SK-N-SH (cell line): ENCODE data around the gene AKR1C4. TPM values are rescaled to one million over a fixed set of nuclear protein-coding genes. Genes with fewer than 3 reads are reported as not detected.

ENCODE experiments used
- CTCF ChIA-PET: fragments of 300-600, 350-600 bp; formaldehyde crosslinking; extraction: SDS; loops from one replicate; lab custom pipeline; 2021; lab: Yijun Ruan, JAX
- POLR2A ChIA-PET: fragments of 350-600 bp; sonication (Branson Sonifier 250); formaldehyde crosslinking; extraction: SDS; loops from one replicate; lab custom pipeline; 2020; ENCODE audit warnings: antibody characterized with exemption, inconsistent platforms; lab: Yijun Ruan, JAX
- DNase-seq: peaks from one replicate; pipeline ENCODE4 v3.0.0; 2012
- H2AFZ ChIP-seq: fragments of 200-600 bp; sonication (generic); 2 replicates; pipeline ENCODE4 v1.8.1; 2016; ENCODE audit warnings: antibody characterized with exemption, mild to moderate bottlenecking, low read depth
- H3F3A ChIP-seq: fragments of 200-600 bp; sonication (generic); replicated peaks from 2 replicates; pipeline ENCODE3; 2016; ENCODE audit warnings: antibody characterized with exemption, mild to moderate bottlenecking; ENCODE audit not compliant: insufficient read depth
- H3K27ac ChIP-seq, 2 experiments: fragments of 200-500 bp in 1 of 2; fragments of 200-600 bp in 1 of 2; sonication (Bioruptor generic) in 1 of 2; sonication (generic), shearing (Covaris generic) in 1 of 2; 2 replicates each; pipeline versions ENCODE4 v1.5.1 to v1.6.1; 2014 to 2016; ENCODE audit warnings: low read depth in 2 of 2, inconsistent platforms in 1 of 2, low read length in 1 of 2, mild to moderate bottlenecking in 1 of 2, mixed read lengths in 1 of 2
- H3K27me3 ChIP-seq: fragments of 200-600 bp; sonication (generic), shearing (Covaris generic); 2 replicates; pipeline ENCODE4 v1.6.1; 2016; ENCODE audit warnings: mixed run types; ENCODE audit not compliant: insufficient read depth
- H3K36me3 ChIP-seq, 2 experiments: fragments of 200-500 bp in 1 of 2; fragments of 200-600 bp in 1 of 2; sonication (Bioruptor generic) in 1 of 2; sonication (generic) in 1 of 2; replicated peaks in 1 of 2; 2 replicates each; pipeline versions ENCODE3 to v1.5.1; 2014 to 2016; ENCODE audit warnings: low read length in 1 of 2, mild to moderate bottlenecking in 1 of 2; ENCODE audit not compliant: insufficient read depth in 2 of 2, control insufficient read depth in 1 of 2
- H3K4me1 ChIP-seq, 2 experiments: fragments of 200-500 bp in 1 of 2; fragments of 200-600 bp in 1 of 2; sonication (Bioruptor generic) in 1 of 2; sonication (generic), shearing (Covaris generic) in 1 of 2; 2 replicates each; pipeline versions ENCODE4 v1.5.1 to v1.6.1; 2014 to 2016; ENCODE audit warnings: low read depth in 1 of 2, low read length in 1 of 2, mixed run types in 1 of 2; ENCODE audit not compliant: insufficient read depth in 2 of 2, control insufficient read depth in 1 of 2
- H3K4me2 ChIP-seq: fragments of 200-600 bp; sonication (generic), shearing (Covaris generic); 2 replicates; pipeline ENCODE4 v1.6.1; 2017; ENCODE audit warnings: mixed run types
- H3K4me3 ChIP-seq, 2 experiments: fragments of 200-500 bp in 1 of 2; fragments of 200-600 bp in 1 of 2; sonication (Bioruptor generic) in 1 of 2; sonication (generic), shearing (Covaris generic) in 1 of 2; 2 replicates each; pipeline versions ENCODE4 v1.5.1 to v1.8.1; 2014 to 2016; ENCODE audit warnings: low read depth in 2 of 2, inconsistent platforms in 1 of 2, low read length in 1 of 2, mild to moderate bottlenecking in 1 of 2, mixed read lengths in 1 of 2, moderate library complexity in 1 of 2
- H3K79me2 ChIP-seq: fragments of 200-600 bp; sonication (generic); 2 replicates; pipeline ENCODE4 v1.8.1; 2017; ENCODE audit warnings: mild to moderate bottlenecking; ENCODE audit not compliant: insufficient read depth
- H3K9ac ChIP-seq: fragments of 200-600 bp; sonication (generic); 2 replicates; pipeline ENCODE4 v1.6.1; 2017; ENCODE audit warnings: mixed run types
- H3K9me2 ChIP-seq: fragments of 200-600 bp; sonication (generic); 2 replicates; pipeline ENCODE4 v1.6.1; 2017; ENCODE audit warnings: mixed run types
- H3K9me3 ChIP-seq: fragments of 200-600 bp; sonication (generic); 2 replicates; pipeline ENCODE4 v1.6.1; 2017; ENCODE audit warnings: mixed run types, mild to moderate bottlenecking, moderate library complexity
- H4K20me1 ChIP-seq: fragments of 200-600 bp; sonication (generic); 2 replicates; pipeline ENCODE4 v1.6.1; 2017; ENCODE audit warnings: mild to moderate bottlenecking, mixed run types; ENCODE audit not compliant: insufficient read depth
- CHD2 ChIP-seq: fragments of 150-350 bp; IDR thresholded peaks from 2 replicates; pipeline ENCODE4 v1.6.1; 2018; ENCODE audit warnings: low read length; ENCODE audit not compliant: partially characterized antibody
- EZH2phosphoT487 ChIP-seq: fragments of 200-600 bp; sonication (generic); IDR thresholded peaks from 2 replicates; pipeline ENCODE4 v1.6.1; 2017; ENCODE audit warnings: low read depth, mixed run types, mild to moderate bottlenecking, antibody characterized with exemption, moderate library complexity, borderline replicate concordance
- FOXJ3 ChIP-seq: sonication (generic); formaldehyde crosslinking; IDR thresholded peaks from 2 replicates; pipeline ENCODE4 v1.5.1; 2020; ENCODE audit warnings: mild to moderate bottlenecking, missing genetic modification reagents
- FOXM1 ChIP-seq: IDR thresholded peaks from 2 replicates; pipeline ENCODE4 v1.4.0; 2012; ENCODE audit warnings: low read depth, mild to moderate bottlenecking
- GATA2 ChIP-seq: sonication (generic); formaldehyde crosslinking; IDR thresholded peaks from 2 replicates; pipeline ENCODE4 v1.5.0; 2020; ENCODE audit warnings: mild to moderate bottlenecking, missing genetic modification reagents
- JUND ChIP-seq: IDR thresholded peaks from 2 replicates; pipeline ENCODE4 v1.4.0; 2012
- RFX5 ChIP-seq: IDR thresholded peaks from 2 replicates; pipeline ENCODE4 v1.6.1; 2012; ENCODE audit warnings: mild to moderate bottlenecking, improper control_type of control experiment, low read length
- RXRA ChIP-seq: IDR thresholded peaks from 2 replicates; pipeline ENCODE4 v1.4.0; 2012; ENCODE audit warnings: low read depth, mild to moderate bottlenecking, borderline replicate concordance
- SIN3A ChIP-seq: IDR thresholded peaks from 2 replicates; pipeline ENCODE4 v1.6.1; 2012; ENCODE audit warnings: low read depth, mild to moderate bottlenecking, low read length, moderate library complexity, borderline replicate concordance
- YY1 ChIP-seq: IDR thresholded peaks from 2 replicates; pipeline ENCODE4 v1.4.0; 2012; ENCODE audit warnings: low read depth, mild to moderate bottlenecking
- WGBS: methylation state at CpG from one replicate; pipeline ENCODE4 v1.1.6; 2017; ENCODE audit warnings: low lambda C conversion rate; 5-methylcytosine and 5-hydroxymethylcytosine counted together
- polyA plus RNA-seq, 3 experiments: library from polyadenylated mRNA; depleted of rRNA; stranded (reverse); fragments of >200 nt; gene quantifications; 2 replicates each; pipeline ENCODE4 v1.2.3, GENCODE V29; 2012
- TF ChIP-seq, protein P1 (sequence below): IDR thresholded peaks from 2 replicates; pipeline ENCODE4 v1.4.0; 2012; ENCODE audit warnings: low read depth
- TF ChIP-seq, protein P2 (sequence below): fragments of 200-600 bp; sonication (generic); IDR thresholded peaks from 2 replicates; pipeline ENCODE4 v1.6.1; 2017; ENCODE audit warnings: antibody characterized with exemption, mild to moderate bottlenecking, moderate library complexity
- TF ChIP-seq, protein P3 (sequence below): IDR thresholded peaks from 2 replicates; pipeline ENCODE4 v1.6.1; 2012; ENCODE audit warnings: mild to moderate bottlenecking, low read depth, low read length, moderate library complexity
- TF ChIP-seq, protein P4 (sequence below): IDR thresholded peaks from 2 replicates; pipeline ENCODE4 v1.4.0; 2012; ENCODE audit warnings: low read depth, borderline replicate concordance

AKR1C4 gene
- polyA plus RNA-seq, 1 of the 3 experiments (the other 2 are of a cell fraction), result not detected

DNA sequence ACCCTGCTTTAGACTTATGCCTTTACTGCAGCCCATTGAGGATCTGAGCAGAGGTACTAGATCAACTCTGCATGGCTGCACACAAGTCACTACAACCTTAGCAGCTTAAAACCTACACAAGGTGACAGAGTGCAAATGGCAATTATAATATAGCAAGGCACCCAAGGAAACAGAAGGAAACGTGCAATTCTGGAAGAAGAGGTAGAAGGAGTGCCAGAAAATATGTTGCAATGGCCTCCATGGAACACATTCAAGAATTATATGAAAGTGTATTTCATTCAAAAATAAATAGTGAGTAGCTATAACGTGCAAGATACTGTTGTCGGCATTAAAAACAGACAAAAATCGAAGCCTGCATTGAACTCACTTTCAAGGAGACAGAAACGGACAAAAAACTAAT, 8.8 kb upstream of the AKR1C4 start:
- Histone ChIP-seq H3K4me3 (no peak overlapping the region), H3K27ac (no peak overlapping the region), H3K4me1 (no peaks in the 10 kb centered on the region), H2AFZ (no peak overlapping the region), H3F3A (no peaks in the 10 kb centered on the region), H3K4me2 (no peak overlapping the region), H3K9me2 (no peaks in the 10 kb centered on the region), H3K9me3 (no peaks in the 10 kb centered on the region), H3K27me3 (no peaks in the 10 kb centered on the region), H3K9ac (no peak overlapping the region), H4K20me1 (no peaks in the 10 kb centered on the region), H3K36me3 (no peaks in the 10 kb centered on the region), H3K79me2 (no peaks in the 10 kb centered on the region)
- 22% methylated on average over 5 of the region's 5 CpGs for WGBS
- CTCF ChIA-PET, result interaction anchor here (0.9 kb wide), 1 partner anchor 338 kb away, joined by 4 read pairs; no protein-coding TSS in a partner anchor
- POLR2A ChIA-PET, result no interaction called here
- no peak for DNase-seq
- TF ChIP-seq JUND (no peak), CHD2 (no peak), SIN3A (no peak), RXRA (no peak), YY1 (no peak), FOXM1 (no peak), RFX5 (no peak), GATA2 (CRISPR knock-in tag) (no peak), FOXJ3 (no peak), EZH2phosphoT487 (no peak)
- TF ChIP-seq, protein P1, sequence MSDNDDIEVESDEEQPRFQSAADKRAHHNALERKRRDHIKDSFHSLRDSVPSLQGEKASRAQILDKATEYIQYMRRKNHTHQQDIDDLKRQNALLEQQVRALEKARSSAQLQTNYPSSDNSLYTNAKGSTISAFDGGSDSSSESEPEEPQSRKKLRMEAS, result no peak
- TF ChIP-seq, protein P2, sequence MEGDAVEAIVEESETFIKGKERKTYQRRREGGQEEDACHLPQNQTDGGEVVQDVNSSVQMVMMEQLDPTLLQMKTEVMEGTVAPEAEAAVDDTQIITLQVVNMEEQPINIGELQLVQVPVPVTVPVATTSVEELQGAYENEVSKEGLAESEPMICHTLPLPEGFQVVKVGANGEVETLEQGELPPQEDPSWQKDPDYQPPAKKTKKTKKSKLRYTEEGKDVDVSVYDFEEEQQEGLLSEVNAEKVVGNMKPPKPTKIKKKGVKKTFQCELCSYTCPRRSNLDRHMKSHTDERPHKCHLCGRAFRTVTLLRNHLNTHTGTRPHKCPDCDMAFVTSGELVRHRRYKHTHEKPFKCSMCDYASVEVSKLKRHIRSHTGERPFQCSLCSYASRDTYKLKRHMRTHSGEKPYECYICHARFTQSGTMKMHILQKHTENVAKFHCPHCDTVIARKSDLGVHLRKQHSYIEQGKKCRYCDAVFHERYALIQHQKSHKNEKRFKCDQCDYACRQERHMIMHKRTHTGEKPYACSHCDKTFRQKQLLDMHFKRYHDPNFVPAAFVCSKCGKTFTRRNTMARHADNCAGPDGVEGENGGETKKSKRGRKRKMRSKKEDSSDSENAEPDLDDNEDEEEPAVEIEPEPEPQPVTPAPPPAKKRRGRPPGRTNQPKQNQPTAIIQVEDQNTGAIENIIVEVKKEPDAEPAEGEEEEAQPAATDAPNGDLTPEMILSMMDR, result no peak
- TF ChIP-seq, protein P3, sequence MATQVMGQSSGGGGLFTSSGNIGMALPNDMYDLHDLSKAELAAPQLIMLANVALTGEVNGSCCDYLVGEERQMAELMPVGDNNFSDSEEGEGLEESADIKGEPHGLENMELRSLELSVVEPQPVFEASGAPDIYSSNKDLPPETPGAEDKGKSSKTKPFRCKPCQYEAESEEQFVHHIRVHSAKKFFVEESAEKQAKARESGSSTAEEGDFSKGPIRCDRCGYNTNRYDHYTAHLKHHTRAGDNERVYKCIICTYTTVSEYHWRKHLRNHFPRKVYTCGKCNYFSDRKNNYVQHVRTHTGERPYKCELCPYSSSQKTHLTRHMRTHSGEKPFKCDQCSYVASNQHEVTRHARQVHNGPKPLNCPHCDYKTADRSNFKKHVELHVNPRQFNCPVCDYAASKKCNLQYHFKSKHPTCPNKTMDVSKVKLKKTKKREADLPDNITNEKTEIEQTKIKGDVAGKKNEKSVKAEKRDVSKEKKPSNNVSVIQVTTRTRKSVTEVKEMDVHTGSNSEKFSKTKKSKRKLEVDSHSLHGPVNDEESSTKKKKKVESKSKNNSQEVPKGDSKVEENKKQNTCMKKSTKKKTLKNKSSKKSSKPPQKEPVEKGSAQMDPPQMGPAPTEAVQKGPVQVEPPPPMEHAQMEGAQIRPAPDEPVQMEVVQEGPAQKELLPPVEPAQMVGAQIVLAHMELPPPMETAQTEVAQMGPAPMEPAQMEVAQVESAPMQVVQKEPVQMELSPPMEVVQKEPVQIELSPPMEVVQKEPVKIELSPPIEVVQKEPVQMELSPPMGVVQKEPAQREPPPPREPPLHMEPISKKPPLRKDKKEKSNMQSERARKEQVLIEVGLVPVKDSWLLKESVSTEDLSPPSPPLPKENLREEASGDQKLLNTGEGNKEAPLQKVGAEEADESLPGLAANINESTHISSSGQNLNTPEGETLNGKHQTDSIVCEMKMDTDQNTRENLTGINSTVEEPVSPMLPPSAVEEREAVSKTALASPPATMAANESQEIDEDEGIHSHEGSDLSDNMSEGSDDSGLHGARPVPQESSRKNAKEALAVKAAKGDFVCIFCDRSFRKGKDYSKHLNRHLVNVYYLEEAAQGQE, result no peak
- TF ChIP-seq, protein P4, sequence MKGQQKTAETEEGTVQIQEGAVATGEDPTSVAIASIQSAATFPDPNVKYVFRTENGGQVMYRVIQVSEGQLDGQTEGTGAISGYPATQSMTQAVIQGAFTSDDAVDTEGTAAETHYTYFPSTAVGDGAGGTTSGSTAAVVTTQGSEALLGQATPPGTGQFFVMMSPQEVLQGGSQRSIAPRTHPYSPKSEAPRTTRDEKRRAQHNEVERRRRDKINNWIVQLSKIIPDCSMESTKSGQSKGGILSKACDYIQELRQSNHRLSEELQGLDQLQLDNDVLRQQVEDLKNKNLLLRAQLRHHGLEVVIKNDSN, result no peak
- TF ChIP-seq, all 33 proteins: peak for 0
